PC-9 (cell line): Measurements from ENCODE around the gene C1QTNF3. TPM values are rescaled to one million over a fixed set of nuclear protein-coding genes. Genes with fewer than 3 reads are reported as not detected.

ENCODE experiments used
- BruUV-seq: library from RNA; stranded (reverse); fragments of 400-500 nt; replicated peaks from 2 replicates; lab custom pipeline; 2021; lab: Mats Ljungman, UMichigan
- CTCF ChIA-PET: fragments of 300-600 bp; sonication (Branson Sonifier 250); formaldehyde crosslinking; loops from one replicate; lab custom pipeline; 2022; ENCODE audit warnings: antibody characterized with exemption; lab: Charles Lee
- POLR2A ChIA-PET: fragments of 300-600 bp; sonication (Branson Sonifier 250); formaldehyde crosslinking; loops from one replicate; lab custom pipeline; 2022; ENCODE audit warnings: antibody characterized with exemption; ENCODE audit not compliant: unreplicated experiment; lab: Charles Lee
- DNase-seq, 2 experiments: peaks; one replicate each; pipeline versions ENCODE4 v3.0.0 to v3.0.0-alpha.2; 2015 to 2022; ENCODE audit warnings: mixed read lengths in 1 of 2
- H2AFZ ChIP-seq: fragments of 200-600 bp; sonication (generic); 2 replicates; pipeline ENCODE4 v1.8.1; 2017; ENCODE audit warnings: antibody characterized with exemption
- H3F3A ChIP-seq: fragments of 200-600 bp; sonication (generic); 2 replicates; pipeline ENCODE4 v1.8.1; 2017; ENCODE audit warnings: antibody characterized with exemption, mild to moderate bottlenecking, low read depth; ENCODE audit not compliant: insufficient read depth
- H3K27ac ChIP-seq: fragments of 200-600 bp; sonication (generic); 2 replicates; pipeline ENCODE4 v1.6.1; 2016; ENCODE audit warnings: mixed run types
- H3K27me3 ChIP-seq: fragments of 200-600 bp; sonication (generic); 2 replicates; pipeline ENCODE4 v1.6.1; 2016; ENCODE audit warnings: low read depth, mixed run types; ENCODE audit not compliant: insufficient read depth
- H3K36me3 ChIP-seq: fragments of 200-600 bp; sonication (generic); 2 replicates; pipeline ENCODE4 v1.6.1; 2016; ENCODE audit warnings: low read depth, mixed run types
- H3K4me1 ChIP-seq: fragments of 200-600 bp; sonication (generic); replicated peaks from 2 replicates; pipeline ENCODE4 v1.6.1; 2016; ENCODE audit warnings: mixed run types; ENCODE audit not compliant: insufficient read depth
- H3K4me2 ChIP-seq: fragments of 200-600 bp; sonication (generic); 2 replicates; pipeline ENCODE4 v1.6.1; 2017; ENCODE audit warnings: mixed run types
- H3K4me3 ChIP-seq: fragments of 200-600 bp; sonication (generic); 2 replicates; pipeline ENCODE4 v1.6.1; 2016; ENCODE audit warnings: mixed run types
- H3K79me2 ChIP-seq: fragments of 200-600 bp; sonication (generic); 2 replicates; pipeline ENCODE4 v1.6.1; 2017; ENCODE audit warnings: low read depth, mixed run types
- H3K9me2 ChIP-seq: fragments of 200-600 bp; sonication (generic); 2 replicates; pipeline ENCODE4 v1.8.1; 2017; ENCODE audit warnings: mild to moderate bottlenecking; ENCODE audit not compliant: insufficient read depth
- H3K9me3 ChIP-seq: fragments of 200-600 bp; sonication (generic); 2 replicates; pipeline ENCODE4 v1.8.1; 2016; ENCODE audit warnings: low read depth; ENCODE audit not compliant: insufficient read depth
- H4K20me1 ChIP-seq: fragments of 200-600 bp; sonication (generic); 2 replicates; pipeline ENCODE4 v1.8.1; 2017; ENCODE audit not compliant: insufficient read depth
- EZH2 ChIP-seq: fragments of 200-600 bp; sonication (generic); IDR thresholded peaks from 2 replicates; pipeline ENCODE4 v1.8.0; 2017; ENCODE audit warnings: antibody characterized with exemption, low read depth
- intact Hi-C: fragments of 100-400 bp; cut with micrococcal nuclease; formaldehyde crosslinking; loops from one replicate; pipeline ENCODE4 v1.10.0; 2022; ENCODE audit not compliant: unreplicated experiment
- total RNA-seq: library from RNA; stranded (reverse); gene quantifications from 2 replicates; pipeline ENCODE4 v1.2.3, GENCODE V29; 2021
- TF ChIP-seq, protein P1 (sequence below): fragments of 200-600 bp; sonication (generic); conservative IDR thresholded peaks from 2 replicates; pipeline ENCODE4 v1.6.1; 2017; ENCODE audit warnings: mixed run types, antibody characterized with exemption, mild to moderate bottlenecking, moderate library complexity

The C1QTNF3 gene
- total RNA-seq, 1 experiment from 2014 or later, result 8.3 TPM

DNA sequence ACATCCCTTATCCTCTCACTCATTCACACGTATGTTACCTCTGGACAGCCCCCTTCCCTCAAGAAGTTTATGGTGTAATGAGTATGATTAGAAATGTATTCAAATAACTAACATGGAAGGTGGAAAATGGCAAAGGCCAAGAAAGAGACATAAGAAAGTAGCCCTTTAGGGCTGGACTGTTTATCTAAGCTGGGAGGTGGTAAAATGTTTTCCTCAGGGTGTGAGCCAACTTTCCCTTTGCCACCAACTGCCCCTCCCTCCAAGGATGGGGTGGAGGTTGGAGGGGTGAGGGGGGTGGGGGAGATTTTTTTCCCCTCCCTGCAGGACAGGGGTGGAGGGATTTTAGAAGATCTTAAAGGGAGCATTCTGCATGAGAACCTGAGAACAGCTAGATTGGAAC lies 66.7 kb downstream of the C1QTNF3 start:
- Histone ChIP-seq H3K4me3 (no peak overlapping the region), H3K9me2 (no peaks in the 10 kb centered on the region), H3K27me3 (no peaks in the 10 kb centered on the region), H4K20me1 (no peaks in the 10 kb centered on the region), H3K4me1 (no peaks in the 10 kb centered on the region), H3K36me3 (no peaks in the 10 kb centered on the region), H3F3A (no peaks in the 10 kb centered on the region), H2AFZ (no peak overlapping the region), H3K4me2 (no peak overlapping the region), H3K9me3 (no peaks in the 10 kb centered on the region), H3K27ac (no peak overlapping the region), H3K79me2 (no peaks in the 10 kb centered on the region)
- no TSS peak for BruUV-seq
- ChIA-PET CTCF (no interaction called here), POLR2A (interaction anchor here (0.7 kb wide), 1 partner anchor 540 kb away, joined by 3 read pairs; no protein-coding TSS in a partner anchor)
- intact Hi-C loops, result no loop called here
- no peak for DNase-seq
- no peak for TF ChIP-seq EZH2
- TF ChIP-seq, protein P1, sequence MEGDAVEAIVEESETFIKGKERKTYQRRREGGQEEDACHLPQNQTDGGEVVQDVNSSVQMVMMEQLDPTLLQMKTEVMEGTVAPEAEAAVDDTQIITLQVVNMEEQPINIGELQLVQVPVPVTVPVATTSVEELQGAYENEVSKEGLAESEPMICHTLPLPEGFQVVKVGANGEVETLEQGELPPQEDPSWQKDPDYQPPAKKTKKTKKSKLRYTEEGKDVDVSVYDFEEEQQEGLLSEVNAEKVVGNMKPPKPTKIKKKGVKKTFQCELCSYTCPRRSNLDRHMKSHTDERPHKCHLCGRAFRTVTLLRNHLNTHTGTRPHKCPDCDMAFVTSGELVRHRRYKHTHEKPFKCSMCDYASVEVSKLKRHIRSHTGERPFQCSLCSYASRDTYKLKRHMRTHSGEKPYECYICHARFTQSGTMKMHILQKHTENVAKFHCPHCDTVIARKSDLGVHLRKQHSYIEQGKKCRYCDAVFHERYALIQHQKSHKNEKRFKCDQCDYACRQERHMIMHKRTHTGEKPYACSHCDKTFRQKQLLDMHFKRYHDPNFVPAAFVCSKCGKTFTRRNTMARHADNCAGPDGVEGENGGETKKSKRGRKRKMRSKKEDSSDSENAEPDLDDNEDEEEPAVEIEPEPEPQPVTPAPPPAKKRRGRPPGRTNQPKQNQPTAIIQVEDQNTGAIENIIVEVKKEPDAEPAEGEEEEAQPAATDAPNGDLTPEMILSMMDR, result no peak

DNA sequence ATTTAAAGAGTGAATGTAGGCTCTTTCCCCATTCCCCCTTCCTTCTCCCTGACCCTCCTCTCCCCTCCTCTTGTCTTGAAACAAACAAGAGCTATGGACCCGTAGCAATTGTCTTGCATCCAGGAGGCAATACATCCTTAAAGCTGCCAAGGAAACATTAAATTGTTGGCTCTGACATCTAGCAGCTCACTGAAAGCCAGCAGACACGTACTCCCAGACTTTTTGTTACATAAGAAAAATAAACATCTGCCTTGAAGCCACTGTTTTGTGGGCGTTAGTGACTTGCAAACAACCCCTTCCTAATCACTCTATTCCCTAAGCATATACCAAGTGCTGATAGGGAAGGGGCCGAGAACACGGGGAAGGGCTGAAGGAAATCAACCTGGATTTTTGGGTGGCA lies 67.2 kb downstream of the C1QTNF3 start:
- no TSS peak for BruUV-seq
- Histone ChIP-seq H3K79me2 (no peaks in the 10 kb centered on the region), H3K27ac (no peak overlapping the region), H3K27me3 (no peaks in the 10 kb centered on the region), H3K9me2 (no peaks in the 10 kb centered on the region), H3K4me1 (no peaks in the 10 kb centered on the region), H4K20me1 (no peaks in the 10 kb centered on the region), H2AFZ (no peak overlapping the region), H3K36me3 (no peaks in the 10 kb centered on the region), H3F3A (no peaks in the 10 kb centered on the region), H3K4me3 (no peak overlapping the region), H3K4me2 (no peak overlapping the region), H3K9me3 (no peaks in the 10 kb centered on the region)
- no peak for TF ChIP-seq EZH2
- intact Hi-C loops, result no loop called here
- POLR2A ChIA-PET, result interaction anchor here (0.7 kb wide), 1 partner anchor 540 kb away, joined by 3 read pairs; no protein-coding TSS in a partner anchor
- DNase-seq, result no peak
- CTCF ChIA-PET, result interaction anchor here (0.6 kb wide), 1 partner anchor 204 kb away, joined by 4 read pairs; no protein-coding TSS in a partner anchor

DNA sequence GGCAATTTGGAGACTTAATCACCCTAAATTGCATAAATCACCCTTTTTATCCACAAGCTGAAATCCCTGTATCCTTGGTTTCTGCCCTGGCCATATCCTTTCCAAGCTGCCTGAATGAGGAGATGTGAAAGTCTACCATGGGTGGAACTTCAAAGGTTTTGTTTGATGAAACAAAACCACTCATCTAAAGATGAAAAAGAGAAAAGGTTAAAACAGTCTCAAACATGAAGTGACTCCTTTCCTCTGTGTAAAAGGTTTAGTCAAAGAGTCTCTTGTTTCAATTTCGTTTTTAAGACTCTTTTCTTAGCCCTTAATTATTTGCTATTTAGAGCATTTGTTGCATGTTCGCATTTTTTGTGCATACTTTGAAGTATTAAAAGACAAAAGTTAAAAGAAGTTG lies 69.7 kb downstream of the C1QTNF3 start:
- no peaks in the 10 kb centered on the region for H3F3A ChIP-seq

More for the DNA sequence above, 69.7 kb downstream of the C1QTNF3 start:
- Histone ChIP-seq H3K4me1 (0 out of 2 replicates have a peak, but pooled peaks cover 3% of the 10 kb centered on the region), H3K9me2 (no peaks in the 10 kb centered on the region), H3K9me3 (no peaks in the 10 kb centered on the region), H3K27me3 (no peaks in the 10 kb centered on the region), H3K4me3 (no peak overlapping the region), H3K36me3 (no peaks in the 10 kb centered on the region), H3K27ac (no peak overlapping the region), H4K20me1 (no peaks in the 10 kb centered on the region), H2AFZ (no peak overlapping the region), H3K4me2 (no peak overlapping the region), H3K79me2 (no peaks in the 10 kb centered on the region)
- TF ChIP-seq EZH2, result no peak
- TF ChIP-seq, protein P1, result no peak
- intact Hi-C loops, result no loop called here
- BruUV-seq, result no TSS peak
- no peak for DNase-seq
- ChIA-PET CTCF (no interaction called here), POLR2A (no interaction called here)
